Nephron (organoid): ENCODE results near the gene CSNK2A2.

Source experiments
- H3K27ac Mint-ChIP-seq, 3 experiments: 2 replicates each; pipeline ENCODE4 v1.8.0; 2020; ENCODE audit warnings: mixed read lengths in 3 of 3, mild to moderate bottlenecking in 2 of 3, moderate library complexity in 1 of 3
- H3K27me3 Mint-ChIP-seq: 2 replicates; pipeline ENCODE4 v1.8.0; 2021; ENCODE audit warnings: low read depth, mild to moderate bottlenecking, moderate library complexity, mixed read lengths
- H3K36me3 Mint-ChIP-seq: 2 replicates; pipeline ENCODE4 v1.8.0; 2020; ENCODE audit warnings: low read depth, mixed read lengths
- H3K4me1 Mint-ChIP-seq: 2 replicates; pipeline ENCODE4 v1.8.0; 2020; ENCODE audit warnings: mixed read lengths
- H3K4me3 Mint-ChIP-seq, 3 experiments: 2 replicates each; pipeline ENCODE4 v1.8.0; 2020; ENCODE audit warnings: mild to moderate bottlenecking in 3 of 3, mixed read lengths in 3 of 3, moderate library complexity in 2 of 3
- H3K9me3 Mint-ChIP-seq: 2 replicates; pipeline ENCODE4 v1.8.0; 2020; ENCODE audit warnings: mixed read lengths
- CTCF ChIP-seq, 3 experiments: fragments of 200-600 bp; sonication (generic); IDR thresholded peaks; one replicate each; pipeline ENCODE4 v1.5.0; 2021; ENCODE audit warnings: antibody characterized with exemption in 3 of 3; ENCODE audit not compliant: unreplicated experiment in 3 of 3

Gene CSNK2A2

GRCh38 chr16:58116081-58116480 lies 81.8 kb downstream of the CSNK2A2 start:
- no peak overlapping the region for H3K4me3 Mint-ChIP-seq
- H3K4me1 Mint-ChIP-seq = peaks cover 38% of the 10 kb centered on the region
- H3K36me3 Mint-ChIP-seq = peaks cover 53% of the 10 kb centered on the region

GRCh38 chr16:58114827-58115825 lies 82.8 kb downstream of the CSNK2A2 start:
- no peaks in the 10 kb centered on the region for H3K27me3 Mint-ChIP-seq
- H3K9me3 Mint-ChIP-seq = no peaks in the 10 kb centered on the region
- peaks cover 53% of the 10 kb centered on the region for H3K36me3 Mint-ChIP-seq
- H3K4me3 Mint-ChIP-seq = no peak overlapping the region
- peaks cover 35% of the 10 kb centered on the region for H3K4me1 Mint-ChIP-seq
- H3K27ac Mint-ChIP-seq = no peak overlapping the region
- no peak for TF ChIP-seq CTCF (IDR thresholded peaks at IDR 0.05; ENCODE audit: unreplicated experiment in 3 of 3)

More at GRCh38 chr16:58116081-58116480, 81.8 kb downstream of the CSNK2A2 start:
- no peaks in the 10 kb centered on the region for H3K9me3 Mint-ChIP-seq
- no peak overlapping the region for H3K27ac Mint-ChIP-seq
- no peak for TF ChIP-seq CTCF (IDR thresholded peaks at IDR 0.05; ENCODE audit: unreplicated experiment in 3 of 3)
- H3K27me3 Mint-ChIP-seq = no peaks in the 10 kb centered on the region

- Mint-ChIP-seq H3K9me3 (no peaks in the 10 kb centered on the region), H3K36me3 (peaks cover 42% of the 10 kb centered on the region), H3K4me1 (peaks cover 15% of the 10 kb centered on the region), H3K4me3 (no peak overlapping the region), H3K27me3 (no peaks in the 10 kb centered on the region), H3K27ac (no peak overlapping the region)
- TF ChIP-seq CTCF (IDR thresholded peaks at IDR 0.05; ENCODE audit: unreplicated experiment in 3 of 3) = no peak
Measured at GRCh38 chr16:58111302-58111627, 86.6 kb downstream of the CSNK2A2 start.

- Mint-ChIP-seq H3K4me3 (no peak overlapping the region), H3K4me1 (peaks cover 15% of the 10 kb centered on the region), H3K27ac (no peak overlapping the region), H3K9me3 (no peaks in the 10 kb centered on the region), H3K27me3 (no peaks in the 10 kb centered on the region), H3K36me3 (peaks cover 37% of the 10 kb centered on the region)
- TF ChIP-seq CTCF (IDR thresholded peaks at IDR 0.05; ENCODE audit: unreplicated experiment in 3 of 3) = no peak
Measured at GRCh38 chr16:58110571-58111301, 87.2 kb downstream of the CSNK2A2 start.

GRCh38 chr16:58109881-58110280 lies 88.0 kb downstream of the CSNK2A2 start:
- Mint-ChIP-seq H3K4me1 (peaks cover 15% of the 10 kb centered on the region), H3K9me3 (no peaks in the 10 kb centered on the region), H3K27me3 (no peaks in the 10 kb centered on the region), H3K36me3 (peaks cover 29% of the 10 kb centered on the region), H3K4me3 (no peak overlapping the region), H3K27ac (no peak overlapping the region)
- no peak for TF ChIP-seq CTCF (IDR thresholded peaks at IDR 0.05; ENCODE audit: unreplicated experiment in 3 of 3)
